SK-N-MC (cell line): ENCODE results near the gene PLEKHM3.

ENCODE experiments used
- EZH2 ChIP-seq: fragments of 200-600 bp; sonication (generic); IDR thresholded peaks from one replicate; pipeline ENCODE4 v1.6.1; 2017; ENCODE audit warnings: antibody characterized with exemption
- POLR2AphosphoS5 ChIP-seq: IDR thresholded peaks from 2 replicates; pipeline ENCODE4 v1.6.1; 2012; ENCODE audit warnings: mild to moderate bottlenecking, low read depth, low read length, borderline replicate concordance

DNA sequence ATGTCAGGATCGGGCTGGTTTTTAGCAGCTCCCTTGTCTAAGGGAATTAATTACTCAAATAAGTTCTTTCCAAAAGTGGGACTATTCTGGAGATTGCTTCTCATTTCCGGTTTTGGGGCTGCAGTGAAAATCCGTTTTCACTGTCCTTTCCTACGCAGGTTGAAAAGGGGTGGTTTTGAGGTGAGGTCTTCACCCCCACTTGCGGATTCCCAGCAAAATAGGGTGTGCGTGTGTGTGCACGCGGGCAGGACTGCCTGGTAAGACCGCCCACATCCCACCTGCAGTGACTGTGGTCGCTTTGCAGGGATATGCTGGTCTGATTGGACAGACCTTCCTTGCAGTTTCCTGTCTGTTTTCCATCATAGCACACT lies 472 bp upstream of the PLEKHM3 start:
- no peak for TF ChIP-seq POLR2AphosphoS5
- no peak for TF ChIP-seq EZH2
